ENCODE measurements around the gene ATG4D.

GRCh38 chr19:10587022-10587838 is 43.5 kb downstream of the ATG4D start, which contains the start of gene AP1M2:
- TF ChIP-seq ZNF394 (tag by site-specific recombination; IDR thresholded peaks at IDR 0.05; ENCODE audit: borderline replicate concordance), result no peak
- TF ChIP-seq HOXC10 (CRISPR knock-in tag; IDR thresholded peaks at IDR 0.05), result no peak
- no peak for TF ChIP-seq CTCF (tag by site-specific recombination; IDR thresholded peaks at IDR 0.05)
